Brain microvascular endothelial cell (primary cell): ENCODE measurements around the gene HLA-DRB5.
"Not testable (repeated sequence)": the region's sequence is repeated elsewhere in the genome, so short reads cannot be mapped to it uniquely, and the experiment has no call there.

ENCODE experiments used
- DNase-seq: peaks from one replicate; pipeline ENCODE4 v3.0.0-alpha.2; 2020
- H3K27ac ChIP-seq: fragments of 250-450 bp; sonication (Bioruptor Pico); 2 replicates; pipeline ENCODE4 v1.5.1; 2020; ENCODE audit warnings: mild to moderate bottlenecking, moderate library complexity
- H3K27me3 ChIP-seq: fragments of 250-450 bp; sonication (Bioruptor Pico); replicated peaks from 2 replicates; pipeline ENCODE4 v1.5.1; 2020; ENCODE audit warnings: mild to moderate bottlenecking
- H3K36me3 ChIP-seq: fragments of 250-450 bp; sonication (Bioruptor Pico); replicated peaks from 2 replicates; pipeline ENCODE4 v1.5.1; 2020; ENCODE audit warnings: mild to moderate bottlenecking
- H3K4me3 ChIP-seq: 2 replicates; pipeline ENCODE4 v1.5.1; 2011; ENCODE audit warnings: low read depth, mild to moderate bottlenecking, control low read depth, low read length, moderate library complexity
- in situ Hi-C: cut with HindIII; loops from 2 replicates; pipeline ENCODE4 v1.10.0; 2017; ENCODE audit warnings: low sequenced_read_pairs, low pct_ligation_motif_present
- TF ChIP-seq, protein P1 (sequence below): IDR thresholded peaks from 2 replicates; pipeline ENCODE4 v1.5.1; 2011; ENCODE audit warnings: low read depth, mild to moderate bottlenecking, moderate library complexity, low read length, control low read depth, inconsistent platforms; ENCODE audit errors: missing control alignments

HLA-DRB5 gene

GRCh38 chr6:32472781-32473375, 57.2 kb downstream of the HLA-DRB5 start:
- H3K27me3 ChIP-seq = no peaks in the 10 kb centered on the region
- H3K36me3 ChIP-seq = no peaks in the 10 kb centered on the region
- DNase-seq = no peak
- TF ChIP-seq, protein P1, sequence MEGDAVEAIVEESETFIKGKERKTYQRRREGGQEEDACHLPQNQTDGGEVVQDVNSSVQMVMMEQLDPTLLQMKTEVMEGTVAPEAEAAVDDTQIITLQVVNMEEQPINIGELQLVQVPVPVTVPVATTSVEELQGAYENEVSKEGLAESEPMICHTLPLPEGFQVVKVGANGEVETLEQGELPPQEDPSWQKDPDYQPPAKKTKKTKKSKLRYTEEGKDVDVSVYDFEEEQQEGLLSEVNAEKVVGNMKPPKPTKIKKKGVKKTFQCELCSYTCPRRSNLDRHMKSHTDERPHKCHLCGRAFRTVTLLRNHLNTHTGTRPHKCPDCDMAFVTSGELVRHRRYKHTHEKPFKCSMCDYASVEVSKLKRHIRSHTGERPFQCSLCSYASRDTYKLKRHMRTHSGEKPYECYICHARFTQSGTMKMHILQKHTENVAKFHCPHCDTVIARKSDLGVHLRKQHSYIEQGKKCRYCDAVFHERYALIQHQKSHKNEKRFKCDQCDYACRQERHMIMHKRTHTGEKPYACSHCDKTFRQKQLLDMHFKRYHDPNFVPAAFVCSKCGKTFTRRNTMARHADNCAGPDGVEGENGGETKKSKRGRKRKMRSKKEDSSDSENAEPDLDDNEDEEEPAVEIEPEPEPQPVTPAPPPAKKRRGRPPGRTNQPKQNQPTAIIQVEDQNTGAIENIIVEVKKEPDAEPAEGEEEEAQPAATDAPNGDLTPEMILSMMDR = no peak
- H3K27ac ChIP-seq = no peak overlapping the region
- no peak overlapping the region for H3K4me3 ChIP-seq
- in situ Hi-C loops = no loop called here

DNA sequence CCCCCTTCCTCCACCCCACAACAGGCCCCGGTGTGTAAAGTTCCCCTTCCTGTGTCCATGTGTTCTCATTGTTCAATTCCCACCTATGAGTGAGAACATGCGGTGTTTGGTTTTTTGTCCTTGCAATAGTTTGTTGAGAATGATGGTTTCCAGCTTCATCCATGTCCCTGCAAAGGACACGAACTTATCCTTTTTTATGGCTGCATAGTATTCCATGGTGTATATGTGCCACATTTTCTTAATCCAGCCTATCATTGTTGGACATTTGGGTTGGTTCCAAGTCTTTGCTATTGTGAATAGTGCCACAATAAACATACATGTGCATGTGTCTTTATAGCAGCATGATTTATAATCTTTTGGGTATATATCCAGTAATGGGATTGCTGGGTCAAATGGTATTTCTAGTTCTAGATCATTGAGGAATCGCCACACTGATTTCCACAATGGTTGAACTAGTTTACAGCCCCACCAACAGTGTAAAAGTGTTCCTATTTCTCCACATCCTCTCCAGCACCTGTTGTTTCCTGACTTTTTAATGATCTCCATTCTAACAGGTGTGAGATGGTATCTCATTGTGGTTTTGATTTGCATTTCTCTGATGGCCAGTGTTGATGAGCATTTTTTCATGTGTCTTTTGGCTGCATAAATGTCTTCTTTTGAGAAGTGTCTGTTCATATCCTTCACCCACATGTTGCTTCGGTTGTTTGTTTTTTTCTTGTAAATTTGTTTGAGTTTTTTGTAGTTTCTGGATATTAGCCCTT, 62.2 kb downstream of the HLA-DRB5 start:
- in situ Hi-C loops, H3K27ac ChIP-seq, H3K4me3 ChIP-seq, H3K36me3 ChIP-seq, H3K27me3 ChIP-seq, DNase-seq: not testable (repeated sequence)
